Epithelial cell of esophagus (primary cell): ENCODE measurements around the gene PLXNA4.
"Not testable (repeated sequence)": the region's sequence is repeated elsewhere in the genome, so short reads cannot be mapped to it uniquely, and the experiment has no call there.

Experiments used
- DNase-seq: peaks from one replicate; pipeline ENCODE4 v3.0.0; 2010; ENCODE audit warnings: low read depth
- H3K4me3 ChIP-seq: 2 replicates; pipeline ENCODE4 v1.5.1; 2011; ENCODE audit warnings: mild to moderate bottlenecking, low read length, control low read depth
- CTCF ChIP-seq: IDR thresholded peaks from 2 replicates; pipeline ENCODE4 v1.5.1; 2011; ENCODE audit warnings: low read depth, mild to moderate bottlenecking, low read length, control low read depth, inconsistent platforms; ENCODE audit not compliant: insufficient read depth; ENCODE audit errors: missing control alignments

The PLXNA4 gene

GRCh38 chr7:132393789-132394261 is 182.4 kb downstream of the PLXNA4 start:
- DNase-seq = no peak
- H3K4me3 ChIP-seq = no peak overlapping the region
- TF ChIP-seq CTCF = no peak

GRCh38 chr7:132392713-132393112 is 183.6 kb downstream of the PLXNA4 start:
- TF ChIP-seq CTCF = no peak
- no peak overlapping the region for H3K4me3 ChIP-seq
- DNase-seq = no peak

GRCh38 chr7:132390705-132391104 is 185.6 kb downstream of the PLXNA4 start:
- TF ChIP-seq CTCF = no peak
- no peak for DNase-seq
- no peak overlapping the region for H3K4me3 ChIP-seq

GRCh38 chr7:132390049-132390448 is 186.2 kb downstream of the PLXNA4 start:
- DNase-seq, H3K4me3 ChIP-seq: not testable (repeated sequence)

- DNase-seq = no peak
- TF ChIP-seq CTCF = no peak
- no peak overlapping the region for H3K4me3 ChIP-seq
Observed at GRCh38 chr7:132388688-132389087, 187.6 kb downstream of the PLXNA4 start.

GRCh38 chr7:132387596-132387995 is 188.7 kb downstream of the PLXNA4 start:
- H3K4me3 ChIP-seq = no peak overlapping the region
- TF ChIP-seq CTCF = no peak
- DNase-seq = no peak

GRCh38 chr7:132386201-132386681 is 190.0 kb downstream of the PLXNA4 start:
- DNase-seq = no peak
- no peak overlapping the region for H3K4me3 ChIP-seq

More at GRCh38 chr7:132386201-132386681, 190.0 kb downstream of the PLXNA4 start:
- no peak for TF ChIP-seq CTCF
